Vagina (tissue), 2 donors: ENCODE data around the gene VPS39. TPM values are rescaled to one million over a fixed set of nuclear protein-coding genes. Genes with fewer than 3 reads are reported as not detected.
A peak's percentile ranks its signal among the peaks of the same experiment; 100 is the strongest.

Experiments
- DNase-seq, 2 donors: peaks; one replicate each; pipeline ENCODE4 v3.0.0-alpha.2; 2017; ENCODE audit errors: extremely low spot score in 2 of 2
- H3K27ac ChIP-seq: fragments of 200-600 bp; sonication (generic); one replicate; pipeline ENCODE4 v1.5.1; 2019
- H3K27me3 ChIP-seq: fragments of 200-600 bp; sonication (generic); one replicate; pipeline ENCODE4 v1.5.1; 2019
- H3K36me3 ChIP-seq, 2 donors: fragments of 200-600 bp; sonication (generic); one replicate each; pipeline ENCODE4 v1.5.1; 2017 to 2019
- H3K4me1 ChIP-seq: fragments of 200-600 bp; sonication (generic); one replicate; pipeline ENCODE4 v1.5.1; 2019
- H3K4me3 ChIP-seq, 2 donors: fragments of 200-600 bp; sonication (generic); 1 replicate in 1 of 2; 2 replicates in 1 of 2; pipeline ENCODE4 v1.5.1; 2016 to 2019
- H3K9me3 ChIP-seq: fragments of 200-600 bp; sonication (generic); one replicate; pipeline ENCODE4 v1.5.1; 2019
- CTCF ChIP-seq, 3 experiments: fragments of 450-650 bp in 2 of 3; fragments of 200-600 bp in 1 of 3; sonication (generic) in 1 of 3; IDR thresholded peaks; one replicate each; pipeline ENCODE4 v1.5.1; 2017 to 2019; ENCODE audit warnings: antibody characterized with exemption in 3 of 3, mild to moderate bottlenecking in 2 of 3, moderate library complexity in 2 of 3
- POLR2A ChIP-seq, 2 donors: fragments of 450-650 bp; IDR thresholded peaks; one replicate each; pipeline ENCODE4 v1.6.1; 2017; ENCODE audit warnings: antibody characterized with exemption in 2 of 2, mild to moderate bottlenecking in 2 of 2, moderate library complexity in 2 of 2
- POLR2AphosphoS5 ChIP-seq, 2 donors: sonication (generic); formaldehyde crosslinking; IDR thresholded peaks; one replicate each; pipeline ENCODE4 v1.9.0; 2017; ENCODE audit warnings: antibody characterized with exemption in 2 of 2, mild to moderate bottlenecking in 2 of 2, low read depth in 1 of 2; ENCODE audit not compliant: insufficient read depth in 1 of 2
- intact Hi-C: fragments of 100-400 bp; cut with DNase I; formaldehyde crosslinking; loops from one replicate; pipeline ENCODE4 v1.15.1; 2023
- total RNA-seq: library from RNA; depleted of rRNA; stranded (reverse); fragments of >200 nt; gene quantifications from one replicate; pipeline ENCODE4 v1.2.3, GENCODE V29; 2016

The VPS39 gene
- total RNA-seq, 1 donor from 2014 or later = 85.2 TPM

- intact Hi-C loops = no loop called here
- TF ChIP-seq CTCF (IDR thresholded peaks at IDR 0.05) (no peak), POLR2AphosphoS5 (IDR thresholded peaks at IDR 0.05; ENCODE audit: insufficient read depth in 1 of 2, low read depth in 1 of 2) (peak in 1 of 2 donors; percentile 29), POLR2A (IDR thresholded peaks at IDR 0.05) (no peak)
- peaks cover 0 to 54% of the 10 kb centered on the region in 2 donors for H3K36me3 ChIP-seq
- H3K27ac ChIP-seq = no peak overlapping the region
- DNase-seq = no peak
- peaks cover 5% of the 10 kb centered on the region for H3K4me1 ChIP-seq
- no peaks in the 10 kb centered on the region for H3K9me3 ChIP-seq
- no peaks in the 10 kb centered on the region for H3K27me3 ChIP-seq
- H3K4me3 ChIP-seq = no peak overlapping the region
Measured at GRCh38 chr15:42220216-42220615, 12.1 kb upstream of the VPS39 start.

GRCh38 chr15:42218953-42219592 is 11.0 kb upstream of the VPS39 start:
- H3K36me3 ChIP-seq = peaks cover 0 to 45% of the 10 kb centered on the region in 2 donors
- TF ChIP-seq POLR2A (IDR thresholded peaks at IDR 0.05) (no peak), CTCF (IDR thresholded peaks at IDR 0.05) (no peak), POLR2AphosphoS5 (IDR thresholded peaks at IDR 0.05; ENCODE audit: insufficient read depth in 1 of 2, low read depth in 1 of 2) (no peak)

DNA sequence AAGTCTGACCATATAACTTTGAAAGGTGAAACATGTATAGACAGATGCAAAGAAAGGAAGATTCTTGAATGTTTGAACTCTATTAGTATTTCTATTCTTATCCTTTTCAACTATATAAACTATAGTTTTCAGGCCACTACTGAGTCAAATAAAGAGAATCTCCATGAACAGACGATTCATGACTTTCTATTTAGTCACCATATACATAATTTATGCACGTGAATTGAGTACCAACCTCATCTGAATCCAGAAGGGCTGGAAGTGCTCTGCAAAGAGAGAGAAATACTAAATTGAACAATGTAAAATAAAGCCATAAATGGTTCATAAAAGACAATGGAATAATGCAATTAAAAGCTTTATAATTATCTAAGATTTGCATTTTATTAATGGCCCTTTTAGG is 9.5 kb upstream of the VPS39 start:
- TF ChIP-seq POLR2AphosphoS5 (IDR thresholded peaks at IDR 0.05; ENCODE audit: insufficient read depth in 1 of 2, low read depth in 1 of 2) (no peak), CTCF (IDR thresholded peaks at IDR 0.05) (no peak), POLR2A (IDR thresholded peaks at IDR 0.05) (no peak)
- H3K27me3 ChIP-seq = no peaks in the 10 kb centered on the region
- peaks cover 0 to 49% of the 10 kb centered on the region in 2 donors for H3K36me3 ChIP-seq
- intact Hi-C loops = no loop called here
- no peaks in the 10 kb centered on the region for H3K9me3 ChIP-seq
- H3K4me1 ChIP-seq = no peaks in the 10 kb centered on the region
- H3K27ac ChIP-seq = no peak overlapping the region
- H3K4me3 ChIP-seq = no peak overlapping the region
- DNase-seq = no peak

More at GRCh38 chr15:42218953-42219592, 11.0 kb upstream of the VPS39 start:
- Histone ChIP-seq H3K27me3 (no peaks in the 10 kb centered on the region), H3K9me3 (no peaks in the 10 kb centered on the region), H3K27ac (no peak overlapping the region), H3K4me3 (no peak overlapping the region), H3K4me1 (no peaks in the 10 kb centered on the region)
- DNase-seq = no peak
- intact Hi-C loops = no loop called here

- H3K27me3 ChIP-seq = no peaks in the 10 kb centered on the region
- H3K4me3 ChIP-seq = no peak overlapping the region
- intact Hi-C loops = no loop called here
- H3K27ac ChIP-seq = no peak overlapping the region
- DNase-seq = no peak
- TF ChIP-seq POLR2AphosphoS5 (IDR thresholded peaks at IDR 0.05; ENCODE audit: insufficient read depth in 1 of 2, low read depth in 1 of 2) (no peak), POLR2A (IDR thresholded peaks at IDR 0.05) (no peak), CTCF (IDR thresholded peaks at IDR 0.05) (no peak)
- H3K36me3 ChIP-seq = peaks cover 0 to 56% of the 10 kb centered on the region in 2 donors
- H3K4me1 ChIP-seq = no peaks in the 10 kb centered on the region
- H3K9me3 ChIP-seq = no peaks in the 10 kb centered on the region
Measured at GRCh38 chr15:42215913-42216829, 8.1 kb upstream of the VPS39 start.
